PFSK-1 (cell line): Measurements from ENCODE around the gene FBLN2.

Experiments
- FOXP2 ChIP-seq: optimal IDR thresholded peaks from 2 replicates; pipeline ENCODE3; 2011; ENCODE audit warnings: borderline replicate concordance, control low read depth, inconsistent platforms; ENCODE audit not compliant: insufficient read depth; ENCODE audit errors: extremely low read length, extremely low read depth
- POLR2AphosphoS5 ChIP-seq: IDR thresholded peaks from 2 replicates; pipeline ENCODE4 v1.6.1; 2012; ENCODE audit warnings: low read depth, mild to moderate bottlenecking, control low read depth, low read length, moderate library complexity
- REST ChIP-seq, 2 experiments: IDR thresholded peaks; 2 replicates each; pipeline versions ENCODE4 v1.6.1 to v1.8.0; 2011 to 2012; ENCODE audit warnings: low read depth in 2 of 2, low read length in 2 of 2, control low read depth in 1 of 2, inconsistent platforms in 1 of 2, mild to moderate bottlenecking in 1 of 2, moderate library complexity in 1 of 2; ENCODE audit not compliant: insufficient read depth in 1 of 2
- SIN3A ChIP-seq: IDR thresholded peaks from 2 replicates; pipeline ENCODE4 v1.6.1; 2012; ENCODE audit warnings: mild to moderate bottlenecking, low read length, moderate library complexity, borderline replicate concordance; ENCODE audit not compliant: insufficient read depth
- TAF1 ChIP-seq: IDR thresholded peaks from 2 replicates; pipeline ENCODE4 v1.6.1; 2012; ENCODE audit warnings: low read length, control low read depth, borderline replicate concordance; ENCODE audit not compliant: insufficient read depth

- TF ChIP-seq REST (IDR thresholded peaks at IDR 0.05; ENCODE audit: insufficient read depth in 1 of 2, low read depth in 2 of 2, low read length in 2 of 2) (no peak), POLR2AphosphoS5 (no peak), TAF1 (no peak), FOXP2 (no peak), SIN3A (no peak)
Measured at GRCh38 chr3:13506680-13507079, 42.2 kb upstream of the FBLN2 start.
